ENCODE data around the gene CD82. TPM values are rescaled to one million over a fixed set of nuclear protein-coding genes. Genes with fewer than 3 reads are reported as not detected.
A peak's percentile ranks its signal among the peaks of the same experiment; 100 is the strongest.

CD82 gene
- polyA plus RNA-seq, 4 donors = 5.1 to 24.8 (median 16.9) TPM

GRCh38 chr11:44614281-44614775, 48.9 kb downstream of the CD82 start:
- DNase-seq (ENCODE audit: low read depth in 4 of 4, low spot score in 3 of 4) = no peak

GRCh38 chr11:44615041-44615755, 49.7 kb downstream of the CD82 start:
- DNase-seq (ENCODE audit: low read depth in 4 of 4, low spot score in 3 of 4) = no peak

- DNase-seq (ENCODE audit: low read depth in 4 of 4, low spot score in 3 of 4) = no peak
These were observed 50.7 kb downstream of the CD82 start for GRCh38 chr11:44615913-44616791.

- DNase-seq (ENCODE audit: low read depth in 4 of 4, low spot score in 3 of 4) = no peak
These were observed 52.4 kb downstream of the CD82 start for GRCh38 chr11:44617671-44618461.

GRCh38 chr11:44618561-44619425, 53.3 kb downstream of the CD82 start:
- no peak for DNase-seq (ENCODE audit: low read depth in 4 of 4, low spot score in 3 of 4)

GRCh38 chr11:44620328-44620725, 54.9 kb downstream of the CD82 start:
- DNase-seq (ENCODE audit: low read depth in 4 of 4, low spot score in 3 of 4) = no peak

GRCh38 chr11:44621140-44621681, 55.7 kb downstream of the CD82 start:
- DNase-seq (ENCODE audit: low read depth in 4 of 4, low spot score in 3 of 4) = peak in 1 of 4 donors; percentile 42

GRCh38 chr11:44621784-44622183, 56.3 kb downstream of the CD82 start:
- DNase-seq (ENCODE audit: low read depth in 4 of 4, low spot score in 3 of 4) = no peak

GRCh38 chr11:44622190-44622650, 56.8 kb downstream of the CD82 start:
- DNase-seq (ENCODE audit: low read depth in 4 of 4, low spot score in 3 of 4) = no peak

- DNase-seq (ENCODE audit: low read depth in 4 of 4, low spot score in 3 of 4) = no peak
These were observed 57.3 kb downstream of the CD82 start for GRCh38 chr11:44622721-44623258.

- no peak for DNase-seq (ENCODE audit: low read depth in 4 of 4, low spot score in 3 of 4)
These were observed 57.9 kb downstream of the CD82 start for GRCh38 chr11:44623341-44623730.

- DNase-seq (ENCODE audit: low read depth in 4 of 4, low spot score in 3 of 4) = no peak
These were observed 58.4 kb downstream of the CD82 start for GRCh38 chr11:44623731-44624491.

- no peak for DNase-seq (ENCODE audit: low read depth in 4 of 4, low spot score in 3 of 4)
These were observed 59.3 kb downstream of the CD82 start for GRCh38 chr11:44624761-44625221.

GRCh38 chr11:44625759-44626523, 60.5 kb downstream of the CD82 start:
- DNase-seq (ENCODE audit: low read depth in 4 of 4, low spot score in 3 of 4) = no peak

GRCh38 chr11:44626645-44627044, 61.2 kb downstream of the CD82 start:
- DNase-seq (ENCODE audit: low read depth in 4 of 4, low spot score in 3 of 4) = no peak

- DNase-seq (ENCODE audit: low read depth in 4 of 4, low spot score in 3 of 4) = no peak
These were observed 61.8 kb downstream of the CD82 start for GRCh38 chr11:44627165-44627789.

Measured in left renal pelvis (tissue), 4 donors.